ENCODE data around the gene TMEM272.

DNA sequence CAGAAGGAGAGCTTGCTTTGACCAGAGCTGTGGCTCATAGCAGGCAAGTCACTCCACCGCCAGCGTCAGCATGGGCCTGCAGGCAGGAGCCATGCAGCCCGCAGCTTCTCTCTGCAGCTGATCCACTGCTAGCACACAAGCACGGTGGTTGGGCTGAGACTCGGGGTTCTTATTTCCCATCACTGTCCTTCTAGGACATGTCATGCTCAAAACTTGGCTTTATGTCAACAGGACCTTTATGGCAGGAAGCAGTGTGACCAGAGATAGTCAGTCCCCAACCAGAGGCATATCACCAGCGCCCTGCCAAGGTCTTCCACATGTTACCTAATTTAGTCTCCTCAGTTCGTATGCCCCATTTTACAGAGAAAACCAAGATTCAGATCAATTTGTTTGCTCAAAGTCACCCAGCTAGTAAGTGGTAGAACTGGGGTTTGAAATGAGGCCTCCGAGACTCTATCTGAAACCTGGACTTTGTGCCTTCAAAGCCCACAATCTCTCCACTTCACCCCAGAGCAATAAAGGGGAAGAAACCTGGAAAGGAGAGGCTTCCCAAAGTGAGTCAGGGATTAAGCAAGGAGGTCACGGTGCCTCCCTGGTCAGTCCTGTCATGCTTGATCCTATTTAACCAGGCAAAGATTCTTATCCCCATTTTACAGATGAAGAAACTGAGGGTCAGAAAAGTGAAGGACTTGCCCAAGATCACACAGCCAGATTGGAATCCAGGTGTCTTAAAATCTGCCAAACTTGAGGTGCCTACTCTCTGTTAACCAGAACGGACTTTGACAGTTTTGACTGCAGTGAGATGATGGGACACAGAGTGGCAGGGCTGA is 5.1 kb downstream of the TMEM272 start:
- TF ChIP-seq, protein P1, sequence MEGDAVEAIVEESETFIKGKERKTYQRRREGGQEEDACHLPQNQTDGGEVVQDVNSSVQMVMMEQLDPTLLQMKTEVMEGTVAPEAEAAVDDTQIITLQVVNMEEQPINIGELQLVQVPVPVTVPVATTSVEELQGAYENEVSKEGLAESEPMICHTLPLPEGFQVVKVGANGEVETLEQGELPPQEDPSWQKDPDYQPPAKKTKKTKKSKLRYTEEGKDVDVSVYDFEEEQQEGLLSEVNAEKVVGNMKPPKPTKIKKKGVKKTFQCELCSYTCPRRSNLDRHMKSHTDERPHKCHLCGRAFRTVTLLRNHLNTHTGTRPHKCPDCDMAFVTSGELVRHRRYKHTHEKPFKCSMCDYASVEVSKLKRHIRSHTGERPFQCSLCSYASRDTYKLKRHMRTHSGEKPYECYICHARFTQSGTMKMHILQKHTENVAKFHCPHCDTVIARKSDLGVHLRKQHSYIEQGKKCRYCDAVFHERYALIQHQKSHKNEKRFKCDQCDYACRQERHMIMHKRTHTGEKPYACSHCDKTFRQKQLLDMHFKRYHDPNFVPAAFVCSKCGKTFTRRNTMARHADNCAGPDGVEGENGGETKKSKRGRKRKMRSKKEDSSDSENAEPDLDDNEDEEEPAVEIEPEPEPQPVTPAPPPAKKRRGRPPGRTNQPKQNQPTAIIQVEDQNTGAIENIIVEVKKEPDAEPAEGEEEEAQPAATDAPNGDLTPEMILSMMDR (IDR thresholded peaks at IDR 0.05): no peak
- TF ChIP-seq POLR2A (IDR thresholded peaks at IDR 0.05) (no peak), EP300 (IDR thresholded peaks at IDR 0.05) (no peak)

Measured in stomach (tissue), 4 donors.